ENCODE data around the gene ANKLE1.

Gene ANKLE1

DNA sequence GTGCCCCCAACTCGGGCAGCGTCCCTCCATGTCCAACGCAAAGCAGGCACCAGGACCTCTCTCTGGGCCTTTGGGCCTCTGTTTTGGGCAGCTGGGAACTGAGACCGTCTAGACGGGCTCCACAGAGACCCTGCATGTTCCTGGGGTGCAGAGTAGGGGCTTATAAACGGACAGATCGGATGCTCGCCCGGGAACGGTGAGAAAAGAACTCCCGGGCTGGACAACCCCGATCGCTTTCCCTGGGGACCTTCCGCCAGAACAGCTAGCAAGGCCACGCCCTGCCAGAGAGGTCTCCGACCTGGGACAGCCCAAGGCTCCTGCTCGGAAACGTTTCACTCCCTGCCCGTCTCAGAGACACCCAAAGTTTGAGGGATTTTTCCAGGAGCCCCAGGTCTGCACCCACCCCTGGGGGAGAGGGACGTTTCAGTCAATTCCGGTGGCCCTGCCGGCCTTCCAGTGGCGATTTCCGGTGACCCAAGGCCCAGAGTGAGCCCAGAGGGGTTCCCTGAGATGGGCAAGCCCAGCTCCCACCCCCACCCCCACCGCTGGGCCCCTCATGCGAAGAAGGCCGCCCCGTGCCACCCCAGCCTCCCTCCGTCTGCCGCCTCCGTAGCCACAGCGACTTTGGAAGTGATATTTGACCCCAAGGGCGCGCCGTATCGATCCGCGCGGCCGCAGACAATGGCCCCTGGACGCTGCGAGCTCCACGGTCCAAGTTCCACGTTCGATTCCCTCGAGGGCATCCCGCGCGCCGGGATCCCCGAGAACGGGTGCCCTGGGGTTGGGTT, 37.7 kb upstream of the ANKLE1 start:
- Histone ChIP-seq H3K27ac (ENCODE audit: insufficient read depth in 1 of 2, low read depth in 1 of 2, low read length in 2 of 2, poor library complexity in 1 of 2, severe bottlenecking in 2 of 2) (no peak overlapping the region), H3K4me1 (ENCODE audit: control extremely low read depth in 1 of 4, control insufficient read depth in 4 of 4, insufficient read depth in 4 of 4, low read length in 3 of 4) (peaks cover 0 to 25% (median 24%) of the 10 kb centered on the region in 4 experiments), H3K4me3 (ENCODE audit: control insufficient read depth in 1 of 7, extremely low read depth in 1 of 7, insufficient read depth in 4 of 7, low read depth in 2 of 7, low read length in 6 of 7) (peak overlapping the region in 6 of 7 experiments; percentile 44 to 76 (median 70)), H3K27me3 (replicated peaks in 2 of 5; ENCODE audit: control insufficient read depth in 4 of 5, insufficient read depth in 5 of 5, low read length in 4 of 5) (no peaks in the 10 kb centered on the region), H3K36me3 (ENCODE audit: control insufficient read depth in 4 of 4, insufficient read depth in 4 of 4, low read length in 3 of 4) (peaks cover 0 to 9% (median 0%) of the 10 kb centered on the region in 4 experiments), H3K9me3 (ENCODE audit: control extremely low read depth in 1 of 5, control insufficient read depth in 4 of 5, insufficient read depth in 2 of 5, low read depth in 1 of 5, low read length in 4 of 5) (no peaks in the 10 kb centered on the region)
- CTCF ChIA-PET: interaction anchor here (0.6 to 1.8 kb wide), 5 partner anchors 10 to 23 kb away, joined by 3 to 8 read pairs (median 3); partner anchors contain the start of genes OCEL1 and USHBP1
- 54% methylated on average over 35 of the region's 52 CpGs for WGBS (ENCODE audit: insufficient coverage)
- no peak for DNase-seq
- POLR2A ChIA-PET: no interaction called here

- Histone ChIP-seq H3K27ac (ENCODE audit: insufficient read depth in 1 of 2, low read depth in 1 of 2, low read length in 2 of 2, poor library complexity in 1 of 2, severe bottlenecking in 2 of 2) (no peak overlapping the region), H3K36me3 (ENCODE audit: control insufficient read depth in 4 of 4, insufficient read depth in 4 of 4, low read length in 3 of 4) (peaks cover 0 to 7% (median 0%) of the 10 kb centered on the region in 4 experiments), H3K4me1 (ENCODE audit: control extremely low read depth in 1 of 4, control insufficient read depth in 4 of 4, insufficient read depth in 4 of 4, low read length in 3 of 4) (peaks cover 0 to 25% (median 24%) of the 10 kb centered on the region in 4 experiments), H3K9me3 (ENCODE audit: control extremely low read depth in 1 of 5, control insufficient read depth in 4 of 5, insufficient read depth in 2 of 5, low read depth in 1 of 5, low read length in 4 of 5) (no peaks in the 10 kb centered on the region), H3K27me3 (replicated peaks in 2 of 5; ENCODE audit: control insufficient read depth in 4 of 5, insufficient read depth in 5 of 5, low read length in 4 of 5) (no peaks in the 10 kb centered on the region), H3K4me3 (ENCODE audit: control insufficient read depth in 1 of 7, extremely low read depth in 1 of 7, insufficient read depth in 4 of 7, low read depth in 2 of 7, low read length in 6 of 7) (peak overlapping the region; percentile 40 to 76 (median 69))
- ChIA-PET CTCF (interaction anchor here (1.8 kb wide), 1 partner anchor 15 kb away, joined by 4 read pairs; no protein-coding TSS in a partner anchor), POLR2A (no interaction called here)
- WGBS (ENCODE audit: insufficient coverage): 1% methylated on average over 84 of the region's 100 CpGs
- DNase-seq: peak in 1 of 3 donors; percentile 19
Measured at GRCh38 chr19:17244618-17245534, 36.8 kb upstream of the ANKLE1 start.

DNA sequence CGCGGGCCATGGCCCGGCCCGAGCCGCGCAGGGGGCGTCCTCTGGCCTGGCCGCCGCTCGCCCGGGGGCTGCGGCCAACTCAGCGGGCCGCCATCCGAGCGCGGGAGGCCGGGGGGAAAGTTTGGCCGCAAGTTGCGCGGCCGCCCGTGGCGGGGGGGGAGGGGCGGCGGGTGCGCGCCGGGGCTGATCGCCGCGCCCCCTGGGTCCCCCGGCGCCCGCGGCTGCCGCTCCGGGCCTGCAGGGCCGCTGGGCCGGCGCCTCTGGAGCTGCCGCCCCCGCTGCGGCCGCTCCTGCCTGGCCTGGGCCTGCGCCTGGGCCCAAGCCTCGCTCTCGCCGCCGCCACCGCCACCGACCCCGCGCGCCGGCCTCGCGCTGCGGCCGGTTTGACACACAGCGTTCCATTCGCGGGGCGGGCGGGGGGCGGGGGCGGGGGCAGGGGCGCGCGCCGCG, 36.1 kb upstream of the ANKLE1 start, which contains the start of gene NR2F6:
TSS of gene NR2F6 (minus strand) at position 385 of the 450 bp plus-strand sequence. CDS start 699 bp downstream, outside the sequence.
- Histone ChIP-seq H3K36me3 (ENCODE audit: control insufficient read depth in 4 of 4, insufficient read depth in 4 of 4, low read length in 3 of 4) (peaks cover 0 to under 1% (median 0%) of the 10 kb centered on the region in 4 experiments), H3K4me1 (ENCODE audit: control extremely low read depth in 1 of 4, control insufficient read depth in 4 of 4, insufficient read depth in 4 of 4, low read length in 3 of 4) (peaks cover 0 to 25% (median 24%) of the 10 kb centered on the region in 4 experiments), H3K9me3 (ENCODE audit: control extremely low read depth in 1 of 5, control insufficient read depth in 4 of 5, insufficient read depth in 2 of 5, low read depth in 1 of 5, low read length in 4 of 5) (no peaks in the 10 kb centered on the region), H3K27ac (ENCODE audit: insufficient read depth in 1 of 2, low read depth in 1 of 2, low read length in 2 of 2, poor library complexity in 1 of 2, severe bottlenecking in 2 of 2) (peak within 1 kb of the TSS in 1 of 2 experiments; percentile 70), H3K27me3 (replicated peaks in 2 of 5; ENCODE audit: control insufficient read depth in 4 of 5, insufficient read depth in 5 of 5, low read length in 4 of 5) (no peaks in the 10 kb centered on the region), H3K4me3 (ENCODE audit: control insufficient read depth in 1 of 7, extremely low read depth in 1 of 7, insufficient read depth in 4 of 7, low read depth in 2 of 7, low read length in 6 of 7) (peak within 1 kb of the TSS; percentile 50 to 79 (median 69))
- POLR2A ChIA-PET: no interaction called here
- CTCF ChIA-PET: no interaction called here
- no peak for DNase-seq
- under 1% methylated on average over 47 of the region's 72 CpGs for WGBS (ENCODE audit: insufficient coverage)

- H3K27me3 ChIP-seq (replicated peaks in 2 of 5; ENCODE audit: control insufficient read depth in 4 of 5, insufficient read depth in 5 of 5, low read length in 4 of 5): no peaks in the 10 kb centered on the region
- peaks cover 0 to 25% (median 24%) of the 10 kb centered on the region in 4 experiments for H3K4me1 ChIP-seq (ENCODE audit: control extremely low read depth in 1 of 4, control insufficient read depth in 4 of 4, insufficient read depth in 4 of 4, low read length in 3 of 4)
- ChIA-PET POLR2A (no interaction called here), CTCF (interaction anchor here (1.3 kb wide), 1 partner anchor 8 kb away, joined by 3 read pairs; no protein-coding TSS in a partner anchor)
- WGBS (ENCODE audit: insufficient coverage): 17% methylated on average over 13 of the region's 21 CpGs
- H3K9me3 ChIP-seq (ENCODE audit: control extremely low read depth in 1 of 5, control insufficient read depth in 4 of 5, insufficient read depth in 2 of 5, low read depth in 1 of 5, low read length in 4 of 5): no peaks in the 10 kb centered on the region
- DNase-seq: no peak
- no peaks in the 10 kb centered on the region for H3K36me3 ChIP-seq (ENCODE audit: control insufficient read depth in 4 of 4, insufficient read depth in 4 of 4, low read length in 3 of 4)
- peak overlapping the region in 1 of 2 experiments; percentile 70 for H3K27ac ChIP-seq (ENCODE audit: insufficient read depth in 1 of 2, low read depth in 1 of 2, low read length in 2 of 2, poor library complexity in 1 of 2, severe bottlenecking in 2 of 2)
- H3K4me3 ChIP-seq (ENCODE audit: control insufficient read depth in 1 of 7, extremely low read depth in 1 of 7, insufficient read depth in 4 of 7, low read depth in 2 of 7, low read length in 6 of 7): peak overlapping the region; percentile 40 to 79 (median 65)
Measured at GRCh38 chr19:17246681-17247425, 34.8 kb upstream of the ANKLE1 start.

DNA sequence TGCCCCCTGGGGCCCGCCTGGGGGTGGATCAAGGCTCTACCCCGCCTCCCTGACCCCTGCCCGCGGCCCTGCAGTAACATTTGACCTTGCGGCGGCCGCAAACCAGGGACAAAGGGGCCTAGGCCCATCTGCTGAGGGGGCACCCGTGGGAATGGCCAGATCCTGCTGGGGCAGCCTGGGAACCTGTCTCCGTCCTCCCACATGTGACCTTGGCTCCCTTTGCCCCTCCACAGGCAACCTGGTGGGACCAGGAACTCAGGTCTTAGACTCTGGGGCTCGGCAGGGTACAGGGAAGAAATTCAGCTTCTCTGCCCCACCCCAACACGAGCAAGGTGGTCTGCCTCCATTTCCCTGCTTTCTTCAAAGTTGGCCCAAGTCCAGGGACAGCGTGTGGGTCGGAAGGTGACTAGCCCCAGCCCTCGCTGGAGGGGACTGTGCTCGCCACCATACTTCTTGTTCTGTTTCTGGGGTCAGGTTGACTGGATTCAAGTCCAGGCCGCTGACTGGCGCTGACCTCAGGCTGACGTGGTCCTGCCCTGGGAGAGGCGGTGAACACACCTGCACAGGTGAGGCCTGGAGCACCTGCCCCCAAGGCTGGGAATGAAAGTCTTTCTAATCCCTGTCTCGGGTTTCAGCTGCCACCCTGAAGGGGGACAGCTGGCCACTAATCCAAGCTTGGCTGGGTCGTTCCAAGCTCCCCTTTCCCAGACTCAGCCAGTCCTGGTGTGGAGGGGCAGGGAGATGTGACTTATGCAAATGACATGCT, 33.5 kb upstream of the ANKLE1 start:
- peaks cover 0 to 25% (median 24%) of the 10 kb centered on the region in 4 experiments for H3K4me1 ChIP-seq (ENCODE audit: control extremely low read depth in 1 of 4, control insufficient read depth in 4 of 4, insufficient read depth in 4 of 4, low read length in 3 of 4)

More for the DNA sequence above, 33.5 kb upstream of the ANKLE1 start:
- ChIA-PET POLR2A (no interaction called here), CTCF (interaction anchor here (1.0 to 2.3 kb wide), 4 partner anchors 10 to 33 kb away, joined by 3 to 12 read pairs (median 4); partner anchors contain the start of gene ANKLE1)
- Histone ChIP-seq H3K9me3 (ENCODE audit: control extremely low read depth in 1 of 5, control insufficient read depth in 4 of 5, insufficient read depth in 2 of 5, low read depth in 1 of 5, low read length in 4 of 5) (no peaks in the 10 kb centered on the region), H3K27me3 (replicated peaks in 2 of 5; ENCODE audit: control insufficient read depth in 4 of 5, insufficient read depth in 5 of 5, low read length in 4 of 5) (no peaks in the 10 kb centered on the region), H3K4me3 (ENCODE audit: control insufficient read depth in 1 of 7, extremely low read depth in 1 of 7, insufficient read depth in 4 of 7, low read depth in 2 of 7, low read length in 6 of 7) (no peak overlapping the region), H3K27ac (ENCODE audit: insufficient read depth in 1 of 2, low read depth in 1 of 2, low read length in 2 of 2, poor library complexity in 1 of 2, severe bottlenecking in 2 of 2) (no peak overlapping the region), H3K36me3 (ENCODE audit: control insufficient read depth in 4 of 4, insufficient read depth in 4 of 4, low read length in 3 of 4) (no peaks in the 10 kb centered on the region)
- 94% methylated on average over 20 of the region's 21 CpGs for WGBS (ENCODE audit: insufficient coverage)
- DNase-seq: no peak

All from common myeloid progenitor, CD34-positive (primary cell).